Astrocyte (in vitro differentiated cells and primary cell): Measurements from ENCODE around the gene TCP11. TPM values are rescaled to one million over a fixed set of nuclear protein-coding genes. Genes with fewer than 3 reads are reported as not detected.

Source experiments
- DNase-seq: peaks from one replicate; pipeline ENCODE4 v3.0.0-alpha.2; 2010; ENCODE audit warnings: low read depth
- FAIRE-seq: peaks from 2 replicates; lab custom pipeline; 2011; peaks lifted over from hg19 to GRCh38; lab: Jason Lieb, UNC
- H2AFZ ChIP-seq: 2 replicates; pipeline ENCODE4 v1.6.0; 2012; ENCODE audit warnings: low read depth, low read length, inconsistent platforms
- H3K27ac ChIP-seq: 2 replicates; pipeline ENCODE4 v1.5.1; 2011; ENCODE audit warnings: low read depth, low read length, inconsistent platforms
- H3K27me3 ChIP-seq: 2 replicates; pipeline ENCODE4 v1.6.0; 2011; ENCODE audit warnings: low read length, inconsistent platforms; ENCODE audit not compliant: insufficient read depth
- H3K36me3 ChIP-seq: 2 replicates; pipeline ENCODE4 v1.5.1; 2011; ENCODE audit warnings: low read length, inconsistent platforms; ENCODE audit not compliant: insufficient read depth
- H3K4me1 ChIP-seq: 2 replicates; pipeline ENCODE4 v1.5.1; 2011; ENCODE audit warnings: low read length, inconsistent platforms; ENCODE audit not compliant: insufficient read depth
- H3K4me2 ChIP-seq: 2 replicates; pipeline ENCODE4 v1.6.0; 2012; ENCODE audit warnings: low read length, inconsistent platforms
- H3K4me3 ChIP-seq: 2 replicates; pipeline ENCODE4 v1.5.1; 2011; ENCODE audit warnings: low read depth, mild to moderate bottlenecking, low read length, inconsistent platforms; ENCODE audit not compliant: insufficient read depth
- H3K79me2 ChIP-seq: 2 replicates; pipeline ENCODE4 v1.6.0; 2012; ENCODE audit warnings: mild to moderate bottlenecking, low read length, inconsistent platforms; ENCODE audit not compliant: insufficient read depth
- H3K9ac ChIP-seq: 2 replicates; pipeline ENCODE4 v1.6.0; 2012; ENCODE audit warnings: mild to moderate bottlenecking, low read length, inconsistent platforms
- H3K9me3 ChIP-seq: 2 replicates; pipeline ENCODE4 v1.5.1; 2012; ENCODE audit warnings: low read depth, mild to moderate bottlenecking, low read length, inconsistent platforms; ENCODE audit not compliant: insufficient read depth
- H4K20me1 ChIP-seq: 2 replicates; pipeline ENCODE4 v1.6.0; 2012; ENCODE audit warnings: low read length, inconsistent platforms; ENCODE audit not compliant: insufficient read depth
- H3K27ac Mint-ChIP-seq: one replicate; pipeline ENCODE4 v1.8.0; 2021; ENCODE audit warnings: mild to moderate bottlenecking, mixed read lengths; ENCODE audit not compliant: unreplicated experiment
- H3K27me3 Mint-ChIP-seq: one replicate; pipeline ENCODE4 v1.8.0; 2021; ENCODE audit warnings: low read depth, mixed read lengths; ENCODE audit not compliant: unreplicated experiment
- H3K36me3 Mint-ChIP-seq: one replicate; pipeline ENCODE4 v1.8.0; 2021; ENCODE audit warnings: low read depth, mixed read lengths; ENCODE audit not compliant: unreplicated experiment
- H3K4me1 Mint-ChIP-seq: one replicate; pipeline ENCODE4 v1.8.0; 2021; ENCODE audit warnings: low read depth, mixed read lengths; ENCODE audit not compliant: unreplicated experiment
- H3K4me3 Mint-ChIP-seq: one replicate; pipeline ENCODE4 v1.8.0; 2021; ENCODE audit warnings: mild to moderate bottlenecking, moderate library complexity, mixed read lengths; ENCODE audit not compliant: unreplicated experiment
- H3K9me3 Mint-ChIP-seq: one replicate; pipeline ENCODE4 v1.8.0; 2021; ENCODE audit warnings: mild to moderate bottlenecking, mixed read lengths; ENCODE audit not compliant: unreplicated experiment
- CTCF ChIP-seq: IDR thresholded peaks from 2 replicates; pipeline ENCODE4 v1.5.1; 2011; ENCODE audit warnings: low read depth, mild to moderate bottlenecking, inconsistent platforms, low read length, moderate library complexity; ENCODE audit not compliant: insufficient read depth
- EZH2 ChIP-seq: IDR thresholded peaks from 2 replicates; pipeline ENCODE4 v1.6.1; 2012; ENCODE audit warnings: mild to moderate bottlenecking, low read length, inconsistent platforms; ENCODE audit not compliant: insufficient read depth
- total RNA-seq: library from RNA; stranded (reverse); gene quantifications from 2 replicates; pipeline ENCODE4 v1.2.1, GENCODE V29; 2021

TCP11 gene
- total RNA-seq, 1 donor from 2014 or later, result not detected

GRCh38 chr6:35073766-35074471, 67.2 kb downstream of the TCP11 start:
- Mint-ChIP-seq H3K27ac (no peak overlapping the region), H3K4me3 (no peak overlapping the region), H3K27me3 (no peaks in the 10 kb centered on the region), H3K36me3 (peaks cover 3% of the 10 kb centered on the region), H3K9me3 (no peaks in the 10 kb centered on the region), H3K4me1 (no peaks in the 10 kb centered on the region)
- H3K4me3 ChIP-seq, result no peak overlapping the region
- no peak for TF ChIP-seq EZH2
- no peak for TF ChIP-seq CTCF
- DNase-seq (no peak), FAIRE-seq (no peak)
- H4K20me1 ChIP-seq, result no peaks in the 10 kb centered on the region
- no peak overlapping the region for H2AFZ ChIP-seq
- H3K4me1 ChIP-seq, result no peaks in the 10 kb centered on the region
- H3K9ac ChIP-seq, result no peak overlapping the region
- H3K79me2 ChIP-seq, result no peaks in the 10 kb centered on the region
- no peak overlapping the region for H3K4me2 ChIP-seq
- H3K27ac ChIP-seq, result no peak overlapping the region
- no peaks in the 10 kb centered on the region for H3K27me3 ChIP-seq
- H3K36me3 ChIP-seq, result no peaks in the 10 kb centered on the region
- no peaks in the 10 kb centered on the region for H3K9me3 ChIP-seq

DNA sequence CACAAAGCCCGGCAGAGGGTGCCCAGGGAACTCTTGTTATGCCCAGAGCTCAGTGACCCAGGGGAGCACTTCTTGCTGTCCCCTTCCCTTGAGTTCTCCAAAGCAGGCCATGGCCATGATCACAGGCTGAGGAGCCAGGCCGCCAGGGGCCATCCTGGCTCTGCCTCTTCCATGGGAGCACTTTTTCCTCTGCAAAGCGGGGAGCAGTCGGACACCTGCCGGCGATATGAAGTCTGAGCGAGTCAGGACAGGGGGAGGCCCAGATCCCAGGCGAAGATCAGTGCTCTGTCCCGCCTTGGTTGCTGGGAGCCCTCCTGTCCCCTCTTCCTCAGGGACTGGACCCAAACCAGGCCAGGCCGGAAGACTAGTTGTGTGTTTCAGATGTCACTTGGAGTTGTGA, 67.9 kb downstream of the TCP11 start:
- Histone ChIP-seq H3K4me2 (no peak overlapping the region), H4K20me1 (no peaks in the 10 kb centered on the region), H2AFZ (no peak overlapping the region), H3K36me3 (no peaks in the 10 kb centered on the region), H3K4me3 (no peak overlapping the region), H3K79me2 (no peaks in the 10 kb centered on the region), H3K4me1 (no peaks in the 10 kb centered on the region), H3K9ac (no peak overlapping the region), H3K27ac (no peak overlapping the region), H3K27me3 (no peaks in the 10 kb centered on the region), H3K9me3 (no peaks in the 10 kb centered on the region)
- no peak overlapping the region for H3K27ac Mint-ChIP-seq
- no peak for DNase-seq
- H3K36me3 Mint-ChIP-seq, result peaks cover 3% of the 10 kb centered on the region
- FAIRE-seq, result no peak
- TF ChIP-seq EZH2 (no peak), CTCF (no peak)
- H3K9me3 Mint-ChIP-seq, result no peaks in the 10 kb centered on the region
- H3K4me3 Mint-ChIP-seq, result no peak overlapping the region
- no peaks in the 10 kb centered on the region for H3K4me1 Mint-ChIP-seq
- H3K27me3 Mint-ChIP-seq, result no peaks in the 10 kb centered on the region

GRCh38 chr6:35072698-35073055, 68.5 kb downstream of the TCP11 start:
- Histone ChIP-seq H3K79me2 (no peaks in the 10 kb centered on the region), H3K9ac (no peak overlapping the region), H3K9me3 (no peaks in the 10 kb centered on the region), H4K20me1 (no peaks in the 10 kb centered on the region), H3K4me3 (no peak overlapping the region), H3K27ac (no peak overlapping the region), H3K27me3 (no peaks in the 10 kb centered on the region), H3K4me2 (no peak overlapping the region), H2AFZ (no peak overlapping the region), H3K36me3 (no peaks in the 10 kb centered on the region), H3K4me1 (no peaks in the 10 kb centered on the region)
- H3K27me3 Mint-ChIP-seq, result no peaks in the 10 kb centered on the region
- DNase-seq (no peak), FAIRE-seq (no peak)
- peaks cover 3% of the 10 kb centered on the region for H3K36me3 Mint-ChIP-seq
- H3K9me3 Mint-ChIP-seq, result no peaks in the 10 kb centered on the region
- H3K27ac Mint-ChIP-seq, result no peak overlapping the region
- H3K4me1 Mint-ChIP-seq, result no peaks in the 10 kb centered on the region
- no peak overlapping the region for H3K4me3 Mint-ChIP-seq
- no peak for TF ChIP-seq CTCF
- TF ChIP-seq EZH2, result no peak
